Measurements from ENCODE around the gene NADK2.

NADK2 gene

DNA sequence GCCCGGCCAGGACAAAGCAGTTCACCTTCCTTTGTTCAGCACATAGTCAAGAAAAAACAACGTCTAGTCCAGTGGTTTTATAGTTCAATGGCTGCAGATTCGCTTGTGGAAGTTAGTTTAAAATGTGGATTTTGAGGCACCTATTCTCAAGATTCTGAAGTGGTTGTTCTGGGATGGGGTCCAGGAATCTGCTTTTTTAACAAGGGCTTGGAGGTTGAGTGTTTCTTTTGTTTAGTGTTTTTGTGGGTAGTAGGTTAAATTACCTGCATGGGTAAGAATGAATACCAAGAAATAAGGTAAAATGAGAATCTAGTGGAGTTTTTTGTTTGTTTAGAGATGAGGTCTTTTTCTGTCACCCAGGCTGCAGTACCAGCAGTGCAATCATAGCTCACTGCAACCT is 28.4 kb upstream of the NADK2 start:
- Mint-ChIP-seq H3K27ac (no peak overlapping the region), H3K36me3 (ENCODE audit: low read depth) (no peaks in the 10 kb centered on the region), H3K9me3 (no peaks in the 10 kb centered on the region), H3K27me3 (ENCODE audit: low read depth) (no peaks in the 10 kb centered on the region), H3K4me1 (peaks cover 6% of the 10 kb centered on the region), H3K4me3 (no peak overlapping the region)
- TF ChIP-seq, protein P1, sequence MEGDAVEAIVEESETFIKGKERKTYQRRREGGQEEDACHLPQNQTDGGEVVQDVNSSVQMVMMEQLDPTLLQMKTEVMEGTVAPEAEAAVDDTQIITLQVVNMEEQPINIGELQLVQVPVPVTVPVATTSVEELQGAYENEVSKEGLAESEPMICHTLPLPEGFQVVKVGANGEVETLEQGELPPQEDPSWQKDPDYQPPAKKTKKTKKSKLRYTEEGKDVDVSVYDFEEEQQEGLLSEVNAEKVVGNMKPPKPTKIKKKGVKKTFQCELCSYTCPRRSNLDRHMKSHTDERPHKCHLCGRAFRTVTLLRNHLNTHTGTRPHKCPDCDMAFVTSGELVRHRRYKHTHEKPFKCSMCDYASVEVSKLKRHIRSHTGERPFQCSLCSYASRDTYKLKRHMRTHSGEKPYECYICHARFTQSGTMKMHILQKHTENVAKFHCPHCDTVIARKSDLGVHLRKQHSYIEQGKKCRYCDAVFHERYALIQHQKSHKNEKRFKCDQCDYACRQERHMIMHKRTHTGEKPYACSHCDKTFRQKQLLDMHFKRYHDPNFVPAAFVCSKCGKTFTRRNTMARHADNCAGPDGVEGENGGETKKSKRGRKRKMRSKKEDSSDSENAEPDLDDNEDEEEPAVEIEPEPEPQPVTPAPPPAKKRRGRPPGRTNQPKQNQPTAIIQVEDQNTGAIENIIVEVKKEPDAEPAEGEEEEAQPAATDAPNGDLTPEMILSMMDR (IDR thresholded peaks at IDR 0.05; ENCODE audit: unreplicated experiment in 3 of 3): no peak

DNA sequence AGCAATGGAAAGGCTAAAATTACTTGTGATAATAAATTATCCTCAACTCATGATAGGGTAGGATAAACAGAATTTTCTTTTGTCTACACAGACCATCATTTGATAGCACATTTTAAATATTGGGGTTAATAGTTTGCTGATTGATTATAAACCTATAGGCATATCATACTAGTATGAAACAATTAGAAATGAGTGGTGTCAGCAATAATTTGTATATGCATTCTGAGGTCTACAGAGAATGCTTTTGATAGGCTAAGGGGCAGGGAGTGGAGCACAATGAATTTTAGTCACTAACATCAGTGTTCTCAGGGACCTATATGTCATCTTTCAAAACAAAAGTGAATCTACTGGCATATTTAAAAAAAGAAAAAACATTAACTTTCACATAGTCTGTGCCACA is 27.8 kb upstream of the NADK2 start:
- Mint-ChIP-seq H3K36me3 (ENCODE audit: low read depth) (no peaks in the 10 kb centered on the region), H3K4me3 (no peak overlapping the region), H3K9me3 (no peaks in the 10 kb centered on the region), H3K27ac (no peak overlapping the region), H3K4me1 (peaks cover 4% of the 10 kb centered on the region), H3K27me3 (ENCODE audit: low read depth) (no peaks in the 10 kb centered on the region)
- TF ChIP-seq, protein P1 (IDR thresholded peaks at IDR 0.05; ENCODE audit: unreplicated experiment in 3 of 3): no peak

GRCh38 chr5:36267905-36268304 is 26.2 kb upstream of the NADK2 start:
- H3K27ac Mint-ChIP-seq: no peak overlapping the region
- H3K4me1 Mint-ChIP-seq: no peaks in the 10 kb centered on the region
- TF ChIP-seq, protein P1 (IDR thresholded peaks at IDR 0.05; ENCODE audit: unreplicated experiment in 3 of 3): no peak
- no peaks in the 10 kb centered on the region for H3K36me3 Mint-ChIP-seq (ENCODE audit: low read depth)
- H3K27me3 Mint-ChIP-seq (ENCODE audit: low read depth): no peaks in the 10 kb centered on the region
- H3K9me3 Mint-ChIP-seq: no peaks in the 10 kb centered on the region
- H3K4me3 Mint-ChIP-seq: no peak overlapping the region

DNA sequence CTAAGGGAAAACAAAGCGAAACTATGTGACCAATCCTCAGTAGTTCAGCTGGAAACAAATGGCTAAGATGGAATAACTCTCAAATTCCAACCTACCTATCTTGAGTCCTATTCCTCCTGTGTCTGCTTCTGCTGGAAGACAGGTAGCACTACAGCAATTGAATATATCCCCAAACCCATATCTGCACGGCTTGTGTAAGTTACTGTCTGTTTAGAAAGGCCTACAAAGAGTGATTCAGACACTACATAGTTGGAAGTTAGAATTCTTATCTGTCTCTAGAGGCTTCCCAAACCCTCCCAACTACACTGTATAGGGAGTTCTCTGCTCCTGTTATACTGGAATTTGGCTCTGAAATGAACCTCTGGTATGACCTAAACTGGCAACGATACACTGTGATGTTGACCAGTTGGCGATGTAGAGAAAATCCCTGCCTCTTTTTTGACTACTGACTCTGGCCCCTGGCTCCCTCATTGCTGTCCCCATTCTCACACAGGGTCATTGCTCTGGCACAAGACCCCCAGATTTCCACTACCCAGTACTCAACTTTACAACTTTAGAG is 22.6 kb upstream of the NADK2 start:
- Mint-ChIP-seq H3K9me3 (no peaks in the 10 kb centered on the region), H3K27me3 (ENCODE audit: low read depth) (no peaks in the 10 kb centered on the region), H3K27ac (no peak overlapping the region), H3K4me3 (no peak overlapping the region), H3K4me1 (no peaks in the 10 kb centered on the region), H3K36me3 (ENCODE audit: low read depth) (no peaks in the 10 kb centered on the region)
- TF ChIP-seq, protein P1 (IDR thresholded peaks at IDR 0.05; ENCODE audit: unreplicated experiment in 3 of 3): no peak

DNA sequence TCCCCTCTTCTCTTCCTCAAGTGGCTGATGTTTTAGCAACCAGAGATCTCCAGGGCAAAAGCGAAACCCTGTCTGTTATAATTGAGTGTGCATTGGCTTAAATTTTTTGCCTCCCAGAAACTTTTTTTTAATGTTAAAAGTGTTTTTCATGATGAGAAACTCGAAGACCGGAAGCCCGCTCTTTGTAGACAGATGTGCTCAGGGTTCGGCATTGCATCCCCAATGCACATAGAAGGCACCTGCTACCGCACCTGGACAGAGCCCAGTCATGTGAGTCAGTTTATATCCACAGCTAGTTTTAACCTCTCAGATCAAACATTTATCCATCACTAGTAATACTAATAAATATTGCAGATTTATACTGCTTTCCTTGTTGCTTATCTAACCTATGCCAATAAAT is 19.5 kb upstream of the NADK2 start:
- H3K27ac Mint-ChIP-seq: no peak overlapping the region
- H3K4me1 Mint-ChIP-seq: no peaks in the 10 kb centered on the region
- no peaks in the 10 kb centered on the region for H3K27me3 Mint-ChIP-seq (ENCODE audit: low read depth)
- no peaks in the 10 kb centered on the region for H3K36me3 Mint-ChIP-seq (ENCODE audit: low read depth)
- H3K9me3 Mint-ChIP-seq: no peaks in the 10 kb centered on the region
- H3K4me3 Mint-ChIP-seq: no peak overlapping the region
- TF ChIP-seq, protein P1 (IDR thresholded peaks at IDR 0.05; ENCODE audit: unreplicated experiment in 3 of 3): no peak

DNA sequence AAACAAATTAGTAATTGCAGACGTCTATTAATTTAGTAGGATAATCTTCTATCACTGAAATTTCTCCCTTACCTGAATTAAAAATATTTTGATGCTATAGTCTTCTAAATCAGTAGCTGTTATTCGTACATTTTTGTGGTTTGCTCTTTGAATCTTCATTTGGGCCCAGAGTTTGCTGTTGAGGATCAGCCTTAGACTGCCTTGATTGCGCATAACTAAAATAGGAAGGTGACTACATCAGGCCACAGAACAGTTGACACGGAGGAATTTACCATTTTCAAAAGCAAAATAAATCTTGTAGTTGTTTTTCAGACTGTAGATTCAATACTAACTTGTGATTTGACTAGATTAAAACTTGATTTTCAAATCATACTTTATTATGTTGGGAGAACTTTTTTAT is 11.8 kb upstream of the NADK2 start:
- Mint-ChIP-seq H3K4me3 (no peak overlapping the region), H3K27me3 (ENCODE audit: low read depth) (no peaks in the 10 kb centered on the region), H3K9me3 (no peaks in the 10 kb centered on the region), H3K36me3 (ENCODE audit: low read depth) (no peaks in the 10 kb centered on the region), H3K4me1 (peaks cover 9% of the 10 kb centered on the region), H3K27ac (no peak overlapping the region)
- TF ChIP-seq, protein P1 (IDR thresholded peaks at IDR 0.05; ENCODE audit: unreplicated experiment in 3 of 3): no peak
